Neural progenitor cell (in vitro differentiated cells): ENCODE results near the gene ARL13A. TPM values are rescaled to one million over a fixed set of nuclear protein-coding genes. Genes with fewer than 3 reads are reported as not detected.

Experiments
- DNase-seq: peaks from one replicate; pipeline ENCODE4 v3.0.0-alpha.2; 2016; ENCODE audit warnings: low spot score
- H2AFZ ChIP-seq: fragments of 200-600 bp; sonication (generic); replicated peaks from 2 replicates; pipeline ENCODE4 v1.6.1; 2016; ENCODE audit warnings: antibody characterized with exemption
- H3F3A ChIP-seq: fragments of 200-600 bp; sonication (generic); 2 replicates; pipeline ENCODE4 v1.6.1; 2016; ENCODE audit warnings: antibody characterized with exemption, low read depth
- H3K27ac ChIP-seq: fragments of 200-600 bp; sonication (generic); 2 replicates; pipeline ENCODE4 v1.5.1; 2016; ENCODE audit warnings: mild to moderate bottlenecking
- H3K27me3 ChIP-seq: fragments of 200-600 bp; sonication (generic); 2 replicates; pipeline ENCODE4 v1.6.1; 2016; ENCODE audit warnings: mild to moderate bottlenecking, moderate library complexity
- H3K36me3 ChIP-seq: fragments of 200-600 bp; sonication (generic); 2 replicates; pipeline ENCODE4 v1.5.1; 2016
- H3K4me1 ChIP-seq: fragments of 200-600 bp; sonication (generic); 2 replicates; pipeline ENCODE4 v1.6.1; 2016; ENCODE audit warnings: mixed run types
- H3K4me2 ChIP-seq: fragments of 200-600 bp; sonication (generic); 2 replicates; pipeline ENCODE4 v1.6.1; 2016
- H3K4me3 ChIP-seq: fragments of 200-600 bp; sonication (generic); 2 replicates; pipeline ENCODE4 v1.5.1; 2016
- H3K79me2 ChIP-seq: fragments of 200-600 bp; sonication (generic); 2 replicates; pipeline ENCODE4 v1.6.1; 2016; ENCODE audit warnings: low read depth
- H3K9ac ChIP-seq: fragments of 200-600 bp; sonication (generic); 2 replicates; pipeline ENCODE4 v1.6.1; 2016
- H3K9me3 ChIP-seq: fragments of 200-600 bp; sonication (generic); 2 replicates; pipeline ENCODE4 v1.5.1; 2016; ENCODE audit warnings: low read depth
- H4K20me1 ChIP-seq: fragments of 200-600 bp; sonication (generic); 2 replicates; pipeline ENCODE4 v1.6.1; 2016; ENCODE audit warnings: low read depth
- H3K27ac Mint-ChIP-seq: 3 replicates; pipeline ENCODE4 v1.8.0; 2021; ENCODE audit warnings: mixed read lengths
- H3K27me3 Mint-ChIP-seq: 2 replicates; pipeline ENCODE4 v1.8.0; 2022; ENCODE audit warnings: low read depth, mild to moderate bottlenecking, inconsistent platforms, moderate library complexity, mixed read lengths; ENCODE audit not compliant: insufficient read depth
- H3K36me3 Mint-ChIP-seq: 3 replicates; pipeline ENCODE4 v1.8.0; 2021; ENCODE audit warnings: mixed read lengths
- H3K4me1 Mint-ChIP-seq: 3 replicates; pipeline ENCODE4 v1.8.0; 2021; ENCODE audit warnings: mixed read lengths
- H3K4me3 Mint-ChIP-seq: 3 replicates; pipeline ENCODE4 v1.8.0; 2021; ENCODE audit warnings: mild to moderate bottlenecking, moderate library complexity, mixed read lengths
- H3K9me3 Mint-ChIP-seq: 3 replicates; pipeline ENCODE4 v1.8.0; 2020; ENCODE audit warnings: mixed read lengths
- EZH2 ChIP-seq: fragments of 200-600 bp; sonication (generic); IDR thresholded peaks from 2 replicates; pipeline ENCODE4 v1.6.1; 2017; ENCODE audit warnings: antibody characterized with exemption, mild to moderate bottlenecking, moderate library complexity
- EZH2phosphoT487 ChIP-seq: fragments of 200-600 bp; sonication (generic); IDR thresholded peaks from 2 replicates; pipeline ENCODE4 v1.6.1; 2017; ENCODE audit warnings: antibody characterized with exemption
- total RNA-seq: library from RNA; depleted of rRNA; stranded (reverse); fragments of >200 nt; gene quantifications from 2 replicates; pipeline ENCODE4 v1.2.3, GENCODE V29; 2015; ENCODE audit warnings: low replicate concordance
- TF ChIP-seq, protein P1 (sequence below): fragments of 200-600 bp; sonication (generic); IDR thresholded peaks from 2 replicates; pipeline ENCODE4 v1.5.1; 2017; ENCODE audit warnings: antibody characterized with exemption, mild to moderate bottlenecking

Gene ARL13A
- total RNA-seq, 1 donor from 2014 or later: 0.36 TPM

DNA sequence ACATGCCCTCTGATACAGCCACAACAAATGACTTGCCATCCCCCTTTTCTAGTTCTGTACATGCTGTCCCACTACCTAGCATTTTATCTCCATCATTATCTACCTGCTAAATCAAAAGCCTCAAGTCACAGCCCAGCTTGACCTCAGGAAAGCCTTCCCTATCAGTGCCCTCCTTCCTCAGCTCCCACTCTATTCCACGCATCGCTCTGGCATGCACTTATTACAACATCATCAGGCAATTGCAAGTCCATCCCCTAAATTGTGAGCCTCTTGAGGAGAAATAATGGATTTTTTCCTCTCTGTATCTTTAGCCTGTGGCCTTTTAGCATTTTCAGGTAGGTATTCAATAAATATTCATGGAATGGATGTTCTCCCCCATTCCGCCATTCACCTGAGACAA, 5.7 kb downstream of the ARL13A start:
- Histone ChIP-seq H3F3A (no peaks in the 10 kb centered on the region), H3K4me2 (no peak overlapping the region), H2AFZ (no peak overlapping the region), H4K20me1 (no peaks in the 10 kb centered on the region), H3K27ac (no peak overlapping the region), H3K36me3 (no peaks in the 10 kb centered on the region), H3K27me3 (no peaks in the 10 kb centered on the region), H3K79me2 (no peaks in the 10 kb centered on the region), H3K4me1 (no peaks in the 10 kb centered on the region), H3K4me3 (no peak overlapping the region), H3K9me3 (no peaks in the 10 kb centered on the region), H3K9ac (no peak overlapping the region)
- H3K9me3 Mint-ChIP-seq: peaks cover 18% of the 10 kb centered on the region
- peaks cover 2% of the 10 kb centered on the region for H3K27me3 Mint-ChIP-seq
- DNase-seq: no peak
- H3K4me3 Mint-ChIP-seq: no peak overlapping the region
- no peak overlapping the region for H3K27ac Mint-ChIP-seq
- H3K36me3 Mint-ChIP-seq: peaks cover 3% of the 10 kb centered on the region
- TF ChIP-seq EZH2phosphoT487: no peak
- TF ChIP-seq, protein P1, sequence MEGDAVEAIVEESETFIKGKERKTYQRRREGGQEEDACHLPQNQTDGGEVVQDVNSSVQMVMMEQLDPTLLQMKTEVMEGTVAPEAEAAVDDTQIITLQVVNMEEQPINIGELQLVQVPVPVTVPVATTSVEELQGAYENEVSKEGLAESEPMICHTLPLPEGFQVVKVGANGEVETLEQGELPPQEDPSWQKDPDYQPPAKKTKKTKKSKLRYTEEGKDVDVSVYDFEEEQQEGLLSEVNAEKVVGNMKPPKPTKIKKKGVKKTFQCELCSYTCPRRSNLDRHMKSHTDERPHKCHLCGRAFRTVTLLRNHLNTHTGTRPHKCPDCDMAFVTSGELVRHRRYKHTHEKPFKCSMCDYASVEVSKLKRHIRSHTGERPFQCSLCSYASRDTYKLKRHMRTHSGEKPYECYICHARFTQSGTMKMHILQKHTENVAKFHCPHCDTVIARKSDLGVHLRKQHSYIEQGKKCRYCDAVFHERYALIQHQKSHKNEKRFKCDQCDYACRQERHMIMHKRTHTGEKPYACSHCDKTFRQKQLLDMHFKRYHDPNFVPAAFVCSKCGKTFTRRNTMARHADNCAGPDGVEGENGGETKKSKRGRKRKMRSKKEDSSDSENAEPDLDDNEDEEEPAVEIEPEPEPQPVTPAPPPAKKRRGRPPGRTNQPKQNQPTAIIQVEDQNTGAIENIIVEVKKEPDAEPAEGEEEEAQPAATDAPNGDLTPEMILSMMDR: no peak
- no peak for TF ChIP-seq EZH2
- no peaks in the 10 kb centered on the region for H3K4me1 Mint-ChIP-seq

DNA sequence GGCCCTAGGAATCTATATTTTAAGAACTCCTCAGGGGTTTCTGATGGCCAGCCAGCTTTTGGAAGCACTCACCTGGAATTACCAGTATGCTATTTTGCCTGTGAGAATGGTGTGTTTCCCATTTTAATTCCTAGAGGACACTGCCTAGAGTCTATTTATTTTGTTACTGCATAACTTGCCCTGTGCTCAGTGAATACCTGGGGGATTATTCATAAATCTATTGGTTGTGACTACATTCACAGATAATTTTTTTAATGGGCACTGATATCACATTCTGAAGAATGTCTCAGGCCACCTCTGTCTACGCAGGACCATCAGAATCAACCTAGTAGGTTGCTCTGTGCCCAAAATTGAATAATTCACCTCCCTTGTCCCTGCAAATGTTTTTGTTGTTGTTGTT, 6.7 kb downstream of the ARL13A start:
- no peaks in the 10 kb centered on the region for H3F3A ChIP-seq
- no peak overlapping the region for H2AFZ ChIP-seq
- Mint-ChIP-seq H3K27ac (no peak overlapping the region), H3K27me3 (peaks cover 2% of the 10 kb centered on the region), H3K4me1 (no peaks in the 10 kb centered on the region), H3K36me3 (peaks cover 3% of the 10 kb centered on the region), H3K4me3 (no peak overlapping the region), H3K9me3 (peaks cover 18% of the 10 kb centered on the region)
- no peaks in the 10 kb centered on the region for H3K9me3 ChIP-seq
- H3K9ac ChIP-seq: no peak overlapping the region
- no peaks in the 10 kb centered on the region for H3K4me1 ChIP-seq
- no peaks in the 10 kb centered on the region for H3K27me3 ChIP-seq
- TF ChIP-seq EZH2 (no peak), EZH2phosphoT487 (no peak)
- TF ChIP-seq, protein P1: no peak
- no peak overlapping the region for H3K4me3 ChIP-seq
- no peak overlapping the region for H3K27ac ChIP-seq
- no peaks in the 10 kb centered on the region for H4K20me1 ChIP-seq
- no peak for DNase-seq
- no peaks in the 10 kb centered on the region for H3K36me3 ChIP-seq
- no peaks in the 10 kb centered on the region for H3K79me2 ChIP-seq
- no peak overlapping the region for H3K4me2 ChIP-seq

DNA sequence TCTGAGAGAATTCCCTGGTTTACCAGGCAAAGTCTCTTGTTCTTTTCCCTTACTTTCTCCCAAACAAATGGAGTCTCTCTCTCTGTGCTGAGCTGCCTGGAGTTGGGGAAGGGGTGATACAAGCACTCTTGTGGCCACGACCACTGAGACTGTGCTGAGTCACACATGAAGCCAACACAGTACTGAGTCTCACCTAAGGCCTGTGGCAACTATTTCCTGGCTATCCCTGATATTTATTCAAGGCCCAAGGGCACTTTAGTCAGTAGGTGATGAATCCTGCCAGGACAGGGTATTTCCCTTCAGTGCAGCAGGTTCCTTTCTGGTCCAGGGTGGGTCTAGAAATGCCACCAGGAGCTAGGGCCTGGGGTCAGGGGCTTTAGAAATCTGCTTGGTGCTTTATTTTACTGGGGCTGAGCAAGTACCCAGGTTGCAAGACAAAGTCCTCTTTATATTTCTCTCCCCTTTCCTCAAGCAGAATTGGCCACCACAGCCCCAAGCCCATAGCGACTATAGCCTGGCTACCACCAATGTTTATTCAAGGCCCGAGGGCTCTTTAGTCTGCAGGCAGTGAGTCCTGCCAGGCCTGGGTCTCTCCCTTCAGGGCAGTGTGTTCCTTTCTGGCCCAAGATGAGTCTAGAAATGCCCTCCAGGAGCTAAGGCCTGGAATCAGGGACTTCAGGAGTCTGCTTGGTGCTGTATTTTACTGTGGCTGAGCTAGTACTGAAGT, 10.5 kb downstream of the ARL13A start:
- H3K27ac Mint-ChIP-seq: no peak overlapping the region
- no peaks in the 10 kb centered on the region for H3F3A ChIP-seq
- no peaks in the 10 kb centered on the region for H3K36me3 Mint-ChIP-seq
- no peaks in the 10 kb centered on the region for H3K9me3 ChIP-seq
- no peak overlapping the region for H3K4me3 Mint-ChIP-seq
- H3K27me3 Mint-ChIP-seq: no peaks in the 10 kb centered on the region
- H3K36me3 ChIP-seq: no peaks in the 10 kb centered on the region
- H3K9me3 Mint-ChIP-seq: peaks cover 6% of the 10 kb centered on the region
- H4K20me1 ChIP-seq: no peaks in the 10 kb centered on the region
- H3K4me1 Mint-ChIP-seq: no peaks in the 10 kb centered on the region
- no peak overlapping the region for H2AFZ ChIP-seq
- H3K27me3 ChIP-seq: no peaks in the 10 kb centered on the region
- H3K79me2 ChIP-seq: no peaks in the 10 kb centered on the region
- H3K27ac ChIP-seq: no peak overlapping the region
- H3K4me3 ChIP-seq: no peak overlapping the region
- DNase-seq: no peak
- H3K4me1 ChIP-seq: no peaks in the 10 kb centered on the region
- no peak overlapping the region for H3K9ac ChIP-seq
- no peak overlapping the region for H3K4me2 ChIP-seq
- TF ChIP-seq, protein P1: no peak
- TF ChIP-seq EZH2phosphoT487 (no peak), EZH2 (no peak)
